Measurements from ENCODE around the gene FAM234B. TPM values are rescaled to one million over a fixed set of nuclear protein-coding genes. Genes with fewer than 3 reads are reported as not detected.

FAM234B gene
- total RNA-seq, 1 experiment from 2014 or later, result 3.3 TPM

DNA sequence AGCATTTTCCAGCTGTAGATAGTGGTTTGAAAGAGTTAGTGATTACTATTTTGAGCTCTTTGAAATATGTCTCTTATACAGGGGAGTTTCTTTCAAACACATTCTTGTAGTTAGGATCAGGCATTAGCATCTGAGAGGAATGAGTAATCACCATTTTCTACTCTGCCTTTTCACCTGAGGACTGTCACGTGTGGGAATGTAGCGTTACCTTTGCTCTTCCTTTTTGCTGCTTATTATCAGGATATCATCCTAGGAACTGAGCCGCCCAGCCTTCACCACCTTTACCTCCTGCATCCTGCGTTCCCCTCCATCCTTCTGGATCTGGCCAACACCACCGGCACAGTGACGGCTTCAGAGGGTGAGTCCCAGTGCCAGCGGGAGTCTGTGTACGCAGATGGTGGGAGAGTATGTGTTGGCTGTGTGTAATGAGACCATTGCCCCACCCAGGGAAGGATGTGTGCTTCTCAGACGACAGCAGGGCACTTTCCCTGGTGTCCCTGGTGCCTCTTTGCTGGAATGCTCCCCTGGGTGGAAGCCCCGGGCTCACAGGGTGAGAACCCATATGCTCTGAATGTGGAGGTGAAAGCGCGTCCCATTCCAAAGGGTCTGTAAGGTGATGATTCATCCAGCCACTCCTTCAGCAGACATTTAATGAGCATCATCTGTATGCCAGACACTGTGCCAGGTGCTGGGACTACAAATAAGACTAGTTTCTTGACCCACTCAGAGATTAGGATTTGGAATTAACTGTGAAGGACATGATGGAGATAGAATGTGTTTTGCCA, 31.8 kb downstream of the FAM234B start:
- CTCF ChIA-PET, result no interaction called here
- no peak overlapping the region for H3K27ac ChIP-seq (ENCODE audit: low read length)
- intact Hi-C loops (cut with micrococcal nuclease), result no loop called here

DNA sequence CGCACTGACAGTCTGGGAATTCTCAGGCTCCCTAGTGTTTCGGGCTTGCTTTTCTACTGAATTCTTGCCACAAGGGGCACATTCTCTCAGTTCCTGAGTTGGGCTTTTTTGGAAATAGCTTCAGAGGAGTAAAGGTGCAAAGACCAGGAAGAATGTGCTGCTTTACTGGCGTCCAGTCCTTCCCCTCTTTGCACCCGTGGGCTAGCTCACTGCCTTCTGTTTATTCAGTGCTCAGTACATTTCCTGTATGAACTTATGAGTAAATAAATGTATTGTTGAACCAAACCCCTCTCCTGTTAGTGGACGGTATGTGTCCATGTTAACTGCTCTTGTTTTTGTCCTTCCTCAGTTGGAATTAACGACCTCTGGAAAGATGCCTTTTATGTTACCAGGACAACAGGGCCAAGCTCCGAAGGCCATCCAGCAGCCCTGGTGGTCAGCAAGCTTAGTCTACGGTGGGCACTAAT, 35.3 kb downstream of the FAM234B start:
- no peaks in the 10 kb centered on the region for H3F3A ChIP-seq (ENCODE audit: low read length, unreplicated experiment)
- H3K4me3 ChIP-seq (ENCODE audit: low read length), result no peak overlapping the region
- H3K27me3 ChIP-seq (ENCODE audit: low read length), result no peaks in the 10 kb centered on the region
- ChIA-PET POLR2A (ENCODE audit: unreplicated experiment) (interaction anchor here (0.5 kb wide), 1 partner anchor 117 kb away, joined by 7 read pairs; the partner anchor contains the start of gene EMP1), CTCF (interaction anchor here (0.6 to 1.0 kb wide), 3 partner anchors 14 to 163 kb away, joined by 3 read pairs; no protein-coding TSS in a partner anchor)
- H3K79me2 ChIP-seq (ENCODE audit: low read length), result no peaks in the 10 kb centered on the region
- peaks cover 6% of the 10 kb centered on the region for H3K4me1 ChIP-seq (ENCODE audit: insufficient read depth, low read length)
- TF ChIP-seq EZH2 (IDR thresholded peaks at IDR 0.05; ENCODE audit: low read length, unreplicated experiment) (no peak), EZH2phosphoT487 (IDR thresholded peaks at IDR 0.05; ENCODE audit: borderline replicate concordance, low read length) (no peak)
- TF ChIP-seq, protein P1, sequence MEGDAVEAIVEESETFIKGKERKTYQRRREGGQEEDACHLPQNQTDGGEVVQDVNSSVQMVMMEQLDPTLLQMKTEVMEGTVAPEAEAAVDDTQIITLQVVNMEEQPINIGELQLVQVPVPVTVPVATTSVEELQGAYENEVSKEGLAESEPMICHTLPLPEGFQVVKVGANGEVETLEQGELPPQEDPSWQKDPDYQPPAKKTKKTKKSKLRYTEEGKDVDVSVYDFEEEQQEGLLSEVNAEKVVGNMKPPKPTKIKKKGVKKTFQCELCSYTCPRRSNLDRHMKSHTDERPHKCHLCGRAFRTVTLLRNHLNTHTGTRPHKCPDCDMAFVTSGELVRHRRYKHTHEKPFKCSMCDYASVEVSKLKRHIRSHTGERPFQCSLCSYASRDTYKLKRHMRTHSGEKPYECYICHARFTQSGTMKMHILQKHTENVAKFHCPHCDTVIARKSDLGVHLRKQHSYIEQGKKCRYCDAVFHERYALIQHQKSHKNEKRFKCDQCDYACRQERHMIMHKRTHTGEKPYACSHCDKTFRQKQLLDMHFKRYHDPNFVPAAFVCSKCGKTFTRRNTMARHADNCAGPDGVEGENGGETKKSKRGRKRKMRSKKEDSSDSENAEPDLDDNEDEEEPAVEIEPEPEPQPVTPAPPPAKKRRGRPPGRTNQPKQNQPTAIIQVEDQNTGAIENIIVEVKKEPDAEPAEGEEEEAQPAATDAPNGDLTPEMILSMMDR (conservative IDR thresholded peaks at IDR 0.05; ENCODE audit: low read depth, low read length), result 0 out of 2 replicates have a peak, but pooled peaks have one; percentile 25
- peak; percentile 30 for DNase-seq
- no peaks in the 10 kb centered on the region for H3K36me3 ChIP-seq (ENCODE audit: low read depth, low read length)
- no peaks in the 10 kb centered on the region for H3K9me3 ChIP-seq (ENCODE audit: low read length)
- no peak overlapping the region for H3K27ac ChIP-seq (ENCODE audit: low read length)
- no peak overlapping the region for H3K4me2 ChIP-seq (ENCODE audit: low read length)
- H3K9me2 ChIP-seq (replicated peaks; ENCODE audit: low read length), result no peaks in the 10 kb centered on the region
- intact Hi-C loops (cut with micrococcal nuclease), result no loop called here
- H4K20me1 ChIP-seq (ENCODE audit: low read length), result no peaks in the 10 kb centered on the region
- BruUV-seq (replicated peaks), result no TSS peak
- peak; percentile 76 for ATAC-seq
- H2AFZ ChIP-seq (ENCODE audit: low read length), result no peak overlapping the region
- no peak overlapping the region for H3K9ac ChIP-seq (ENCODE audit: low read length)

More for the DNA sequence above, 31.8 kb downstream of the FAM234B start:
- BruUV-seq (replicated peaks), result no TSS peak
- DNase-seq, result no peak
- POLR2A ChIA-PET (ENCODE audit: unreplicated experiment), result no interaction called here
- Histone ChIP-seq H3K27me3 (ENCODE audit: low read length) (no peaks in the 10 kb centered on the region), H3F3A (ENCODE audit: low read length, unreplicated experiment) (no peaks in the 10 kb centered on the region), H2AFZ (ENCODE audit: low read length) (no peak overlapping the region), H3K9me2 (replicated peaks; ENCODE audit: low read length) (no peaks in the 10 kb centered on the region), H4K20me1 (ENCODE audit: low read length) (no peaks in the 10 kb centered on the region), H3K9me3 (ENCODE audit: low read length) (no peaks in the 10 kb centered on the region), H3K4me3 (ENCODE audit: low read length) (no peak overlapping the region), H3K4me2 (ENCODE audit: low read length) (no peak overlapping the region), H3K9ac (ENCODE audit: low read length) (no peak overlapping the region), H3K79me2 (ENCODE audit: low read length) (no peaks in the 10 kb centered on the region), H3K36me3 (ENCODE audit: low read depth, low read length) (no peaks in the 10 kb centered on the region), H3K4me1 (ENCODE audit: insufficient read depth, low read length) (peaks cover 6% of the 10 kb centered on the region)
- TF ChIP-seq EZH2phosphoT487 (IDR thresholded peaks at IDR 0.05; ENCODE audit: borderline replicate concordance, low read length) (no peak), EZH2 (IDR thresholded peaks at IDR 0.05; ENCODE audit: low read length, unreplicated experiment) (no peak)
- TF ChIP-seq, protein P1 (conservative IDR thresholded peaks at IDR 0.05; ENCODE audit: low read depth, low read length), result no peak
- no peak for ATAC-seq

DNA sequence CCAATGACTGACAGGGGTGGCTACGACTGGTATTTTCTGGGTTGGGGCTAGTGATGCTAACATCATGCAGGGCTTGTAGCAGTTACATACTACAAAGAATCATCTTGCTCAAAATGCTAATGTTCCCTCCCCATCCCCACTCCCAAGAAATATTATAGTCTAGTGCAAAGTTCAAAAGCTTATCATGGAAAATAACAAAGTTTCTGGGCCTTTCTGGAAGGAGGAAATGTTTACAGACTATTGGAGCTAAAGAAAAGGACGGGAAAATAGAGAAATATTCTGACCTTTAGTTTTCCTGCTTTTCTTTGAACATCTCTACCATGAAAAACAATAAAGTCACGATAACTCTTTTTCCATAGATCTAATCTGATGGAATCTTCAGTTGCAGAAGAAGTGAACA, 36.1 kb downstream of the FAM234B start:
- no peak for DNase-seq
- intact Hi-C loops (cut with micrococcal nuclease), result no loop called here
- H3K27me3 ChIP-seq (ENCODE audit: low read length), result no peaks in the 10 kb centered on the region
- H3K27ac ChIP-seq (ENCODE audit: low read length), result no peak overlapping the region
- no peak overlapping the region for H3K4me2 ChIP-seq (ENCODE audit: low read length)
- no peaks in the 10 kb centered on the region for H3K36me3 ChIP-seq (ENCODE audit: low read depth, low read length)
- no peaks in the 10 kb centered on the region for H3K9me3 ChIP-seq (ENCODE audit: low read length)
- no peak overlapping the region for H3K9ac ChIP-seq (ENCODE audit: low read length)
- no peaks in the 10 kb centered on the region for H3F3A ChIP-seq (ENCODE audit: low read length, unreplicated experiment)
- H3K4me3 ChIP-seq (ENCODE audit: low read length), result no peak overlapping the region
- ChIA-PET POLR2A (ENCODE audit: unreplicated experiment) (no interaction called here), CTCF (no interaction called here)
- ATAC-seq, result no peak
- H4K20me1 ChIP-seq (ENCODE audit: low read length), result no peaks in the 10 kb centered on the region
- H2AFZ ChIP-seq (ENCODE audit: low read length), result no peak overlapping the region
- TF ChIP-seq, protein P1 (conservative IDR thresholded peaks at IDR 0.05; ENCODE audit: low read depth, low read length), result no peak
- TF ChIP-seq EZH2 (IDR thresholded peaks at IDR 0.05; ENCODE audit: low read length, unreplicated experiment) (no peak), EZH2phosphoT487 (IDR thresholded peaks at IDR 0.05; ENCODE audit: borderline replicate concordance, low read length) (no peak)
- no peaks in the 10 kb centered on the region for H3K79me2 ChIP-seq (ENCODE audit: low read length)
- no TSS peak for BruUV-seq (replicated peaks)
- H3K4me1 ChIP-seq (ENCODE audit: insufficient read depth, low read length), result peaks cover 6% of the 10 kb centered on the region
- H3K9me2 ChIP-seq (replicated peaks; ENCODE audit: low read length), result no peaks in the 10 kb centered on the region

Data from PC-3 (cell line).